Measurements from ENCODE around the gene NFATC1. TPM values are rescaled to one million over a fixed set of nuclear protein-coding genes. Genes with fewer than 3 reads are reported as not detected.

Gene NFATC1
- total RNA-seq, 2 donors from 2014 or later = 27.6 to 40.8 TPM

- Histone ChIP-seq H3K36me3 (peaks cover 35% of the 10 kb centered on the region), H3K27ac (no peak overlapping the region), H3K4me1 (ENCODE audit: control insufficient read depth in 1 of 2, low read depth in 2 of 2) (peaks cover 6 to 10% of the 10 kb centered on the region in 2 donors), H3K9me3 (no peaks in the 10 kb centered on the region), H3K27me3 (replicated peaks; ENCODE audit: insufficient read depth) (no peaks in the 10 kb centered on the region), H3K4me3 (no peak overlapping the region)
- no peak for ATAC-seq (ENCODE audit: insufficient number of reproducible peaks, low FRiP score, low read depth)
- TF ChIP-seq CTCF (IDR thresholded peaks at IDR 0.05) = no peak
- no peak for DNase-seq (ENCODE audit: low spot score)
Measured at GRCh38 chr18:79449551-79450288, 54.0 kb downstream of the NFATC1 start.

- H3K4me1 ChIP-seq (ENCODE audit: control insufficient read depth in 1 of 2, low read depth in 2 of 2) = peaks cover 2 to 8% of the 10 kb centered on the region in 2 donors
- ATAC-seq (ENCODE audit: insufficient number of reproducible peaks, low FRiP score, low read depth) (no peak), DNase-seq (ENCODE audit: low spot score) (no peak)
- no peak overlapping the region for H3K27ac ChIP-seq
- no peaks in the 10 kb centered on the region for H3K9me3 ChIP-seq
- peaks cover 35% of the 10 kb centered on the region for H3K36me3 ChIP-seq
- H3K4me3 ChIP-seq = no peak overlapping the region
- no peak for TF ChIP-seq CTCF (IDR thresholded peaks at IDR 0.05)
- H3K27me3 ChIP-seq (replicated peaks; ENCODE audit: insufficient read depth) = no peaks in the 10 kb centered on the region
Measured at GRCh38 chr18:79450289-79451080, 54.8 kb downstream of the NFATC1 start.

- Histone ChIP-seq H3K4me3 (no peak overlapping the region), H3K27me3 (replicated peaks; ENCODE audit: insufficient read depth) (no peaks in the 10 kb centered on the region), H3K36me3 (peaks cover 35% of the 10 kb centered on the region), H3K4me1 (ENCODE audit: control insufficient read depth in 1 of 2, low read depth in 2 of 2) (no peaks in the 10 kb centered on the region), H3K9me3 (no peaks in the 10 kb centered on the region), H3K27ac (no peak overlapping the region)
- no peak for TF ChIP-seq CTCF (IDR thresholded peaks at IDR 0.05)
- DNase-seq (ENCODE audit: low spot score) = no peak
- ATAC-seq (ENCODE audit: insufficient number of reproducible peaks, low FRiP score, low read depth) = no peak
Measured at GRCh38 chr18:79451237-79452125, 55.8 kb downstream of the NFATC1 start.

- Histone ChIP-seq H3K4me1 (ENCODE audit: control insufficient read depth in 1 of 2, low read depth in 2 of 2) (no peaks in the 10 kb centered on the region), H3K36me3 (peaks cover 35% of the 10 kb centered on the region), H3K27me3 (replicated peaks; ENCODE audit: insufficient read depth) (no peaks in the 10 kb centered on the region), H3K9me3 (no peaks in the 10 kb centered on the region), H3K27ac (no peak overlapping the region), H3K4me3 (no peak overlapping the region)
- DNase-seq (ENCODE audit: low spot score) (no peak), ATAC-seq (ENCODE audit: insufficient number of reproducible peaks, low FRiP score, low read depth) (no peak)
- no peak for TF ChIP-seq CTCF (IDR thresholded peaks at IDR 0.05)
Measured at GRCh38 chr18:79452190-79452990, 56.7 kb downstream of the NFATC1 start.
